Measurements from ENCODE around the gene SOX13.
"Not testable (repeated sequence)": the region's sequence is repeated elsewhere in the genome, so short reads cannot be mapped to it uniquely, and the experiment has no call there.

- TF ChIP-seq CTCF, POLR2A, POLR2AphosphoS5 (IDR thresholded peaks at IDR 0.05): not testable (repeated sequence)
Measured at GRCh38 chr1:204048796-204049195, 24.1 kb upstream of the SOX13 start.
